DOHH2 (cell line): ENCODE results near the gene HMCN2.

Source experiments
- H3F3A ChIP-seq: fragments of 200-600 bp; sonication (generic), shearing (Covaris generic); 2 replicates; pipeline ENCODE4 v1.6.0; 2016; ENCODE audit warnings: antibody characterized with exemption, mild to moderate bottlenecking; ENCODE audit not compliant: control insufficient read depth, insufficient read depth
- H3K27ac ChIP-seq: fragments of 200-600 bp; sonication (generic); 2 replicates; pipeline ENCODE4 v1.5.1; 2014; ENCODE audit warnings: low read depth, mild to moderate bottlenecking, low read length, moderate library complexity
- H3K27me3 ChIP-seq: fragments of 200-600 bp; sonication (generic); 2 replicates; pipeline ENCODE4 v1.6.1; 2014; ENCODE audit warnings: mild to moderate bottlenecking, low read length, mixed read lengths; ENCODE audit not compliant: control insufficient read depth
- H3K36me3 ChIP-seq: fragments of 200-600 bp; sonication (generic); 2 replicates; pipeline ENCODE4 v1.6.1; 2014; ENCODE audit warnings: mild to moderate bottlenecking, low read length, moderate library complexity, mixed read lengths; ENCODE audit not compliant: control insufficient read depth
- H3K4me1 ChIP-seq: fragments of 200-600 bp; sonication (generic); 2 replicates; pipeline ENCODE4 v1.6.1; 2014; ENCODE audit warnings: mild to moderate bottlenecking, low read length, mixed read lengths; ENCODE audit not compliant: control insufficient read depth
- H3K4me2 ChIP-seq: fragments of 200-600 bp; sonication (generic); 2 replicates; pipeline ENCODE4 v1.6.0; 2014; ENCODE audit warnings: mild to moderate bottlenecking, low read length, moderate library complexity
- H3K4me3 ChIP-seq: fragments of 200-600 bp; sonication (generic); 2 replicates; pipeline ENCODE4 v1.5.1; 2014; ENCODE audit warnings: mild to moderate bottlenecking, low read length, mixed read lengths
- H3K79me2 ChIP-seq: fragments of 200-600 bp; sonication (generic); 2 replicates; pipeline ENCODE4 v1.6.1; 2014; ENCODE audit warnings: mild to moderate bottlenecking, low read length, mixed read lengths; ENCODE audit not compliant: control insufficient read depth
- H3K9me2 ChIP-seq: fragments of 200-600 bp; sonication (generic); replicated peaks from 2 replicates; pipeline ENCODE4 v1.6.1; 2014; ENCODE audit warnings: mild to moderate bottlenecking, low read length, mixed read lengths; ENCODE audit not compliant: control insufficient read depth
- H3K9me3 ChIP-seq: fragments of 200-600 bp; sonication (generic); 2 replicates; pipeline ENCODE4 v1.6.1; 2014; ENCODE audit warnings: antibody characterized with exemption, low read length, mixed read lengths; ENCODE audit not compliant: control insufficient read depth, insufficient read depth
- H4K20me1 ChIP-seq: fragments of 200-600 bp; sonication (generic); 2 replicates; pipeline ENCODE4 v1.6.0; 2014; ENCODE audit warnings: low read depth, mild to moderate bottlenecking, antibody characterized with exemption, low read length, moderate library complexity; ENCODE audit not compliant: control insufficient read depth, insufficient read depth
- EZH2phosphoT487 ChIP-seq: fragments of 200-600 bp; sonication (generic); IDR thresholded peaks from 2 replicates; pipeline ENCODE4 v1.6.1; 2017; ENCODE audit warnings: borderline replicate concordance, mild to moderate bottlenecking, antibody characterized with exemption, low read length, moderate library complexity, mixed read lengths
- TF ChIP-seq, protein P1 (sequence below): fragments of 200-600 bp; sonication (generic); IDR thresholded peaks from one replicate; pipeline ENCODE4 v1.5.1; 2014; ENCODE audit warnings: antibody characterized with exemption, mild to moderate bottlenecking, low read depth, low read length; ENCODE audit not compliant: poor library complexity, severe bottlenecking

The HMCN2 gene

DNA sequence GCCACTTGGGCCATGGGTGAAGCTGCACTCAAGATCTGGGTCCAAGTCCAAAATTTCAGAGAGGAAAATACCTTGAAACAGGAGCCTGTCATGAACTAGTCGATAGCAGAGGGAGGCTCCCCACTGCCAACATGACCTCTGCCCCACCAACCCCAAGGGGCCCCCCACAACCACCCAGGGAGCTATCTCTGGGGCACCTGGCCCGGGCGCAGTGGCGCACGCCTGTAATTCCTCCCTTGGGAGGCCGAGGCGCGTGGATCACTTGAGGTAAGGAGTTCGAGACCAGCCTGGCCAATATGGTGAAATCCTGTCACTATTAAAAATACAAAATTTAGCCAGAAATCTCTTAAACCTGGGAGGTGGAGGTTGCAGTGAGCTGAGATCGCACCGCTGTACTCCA is 20.1 kb upstream of the HMCN2 start:
- Histone ChIP-seq H3K36me3 (no peaks in the 10 kb centered on the region), H3K27me3 (no peaks in the 10 kb centered on the region), H3K9me3 (no peaks in the 10 kb centered on the region), H3K4me2 (no peak overlapping the region), H3K4me3 (no peak overlapping the region), H3K79me2 (no peaks in the 10 kb centered on the region), H4K20me1 (no peaks in the 10 kb centered on the region), H3K4me1 (peaks cover 13% of the 10 kb centered on the region), H3K27ac (no peak overlapping the region), H3F3A (no peaks in the 10 kb centered on the region), H3K9me2 (no peaks in the 10 kb centered on the region)
- TF ChIP-seq EZH2phosphoT487, result no peak
- TF ChIP-seq, protein P1, sequence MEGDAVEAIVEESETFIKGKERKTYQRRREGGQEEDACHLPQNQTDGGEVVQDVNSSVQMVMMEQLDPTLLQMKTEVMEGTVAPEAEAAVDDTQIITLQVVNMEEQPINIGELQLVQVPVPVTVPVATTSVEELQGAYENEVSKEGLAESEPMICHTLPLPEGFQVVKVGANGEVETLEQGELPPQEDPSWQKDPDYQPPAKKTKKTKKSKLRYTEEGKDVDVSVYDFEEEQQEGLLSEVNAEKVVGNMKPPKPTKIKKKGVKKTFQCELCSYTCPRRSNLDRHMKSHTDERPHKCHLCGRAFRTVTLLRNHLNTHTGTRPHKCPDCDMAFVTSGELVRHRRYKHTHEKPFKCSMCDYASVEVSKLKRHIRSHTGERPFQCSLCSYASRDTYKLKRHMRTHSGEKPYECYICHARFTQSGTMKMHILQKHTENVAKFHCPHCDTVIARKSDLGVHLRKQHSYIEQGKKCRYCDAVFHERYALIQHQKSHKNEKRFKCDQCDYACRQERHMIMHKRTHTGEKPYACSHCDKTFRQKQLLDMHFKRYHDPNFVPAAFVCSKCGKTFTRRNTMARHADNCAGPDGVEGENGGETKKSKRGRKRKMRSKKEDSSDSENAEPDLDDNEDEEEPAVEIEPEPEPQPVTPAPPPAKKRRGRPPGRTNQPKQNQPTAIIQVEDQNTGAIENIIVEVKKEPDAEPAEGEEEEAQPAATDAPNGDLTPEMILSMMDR, result no peak

DNA sequence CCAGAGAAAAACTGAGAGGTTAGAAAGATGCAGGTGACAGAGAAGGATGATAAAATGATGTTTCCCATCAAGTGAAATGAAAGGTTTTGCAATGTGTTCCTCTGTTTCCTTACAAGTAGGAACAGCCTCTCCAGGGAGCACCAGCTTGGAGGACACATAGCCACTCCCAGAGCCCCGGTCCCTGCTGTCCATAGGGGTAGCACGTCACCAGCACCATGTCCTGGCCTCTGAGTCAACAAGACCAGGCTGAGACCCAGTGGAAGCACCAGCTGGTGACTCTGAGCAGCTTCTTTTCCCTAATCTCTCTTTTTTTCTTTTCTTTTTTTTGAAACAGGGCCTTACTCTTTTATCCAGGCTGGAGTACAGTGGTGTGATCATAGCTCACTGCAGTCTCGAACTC is 19.4 kb upstream of the HMCN2 start:
- TF ChIP-seq EZH2phosphoT487, result no peak
- TF ChIP-seq, protein P1, result no peak
- H3K4me1 ChIP-seq, result peaks cover 7% of the 10 kb centered on the region
- H3K4me2 ChIP-seq, result no peak overlapping the region
- H4K20me1 ChIP-seq, result no peaks in the 10 kb centered on the region
- no peaks in the 10 kb centered on the region for H3F3A ChIP-seq
- no peak overlapping the region for H3K27ac ChIP-seq
- no peaks in the 10 kb centered on the region for H3K9me2 ChIP-seq
- no peaks in the 10 kb centered on the region for H3K79me2 ChIP-seq
- H3K4me3 ChIP-seq, result no peak overlapping the region
- no peaks in the 10 kb centered on the region for H3K36me3 ChIP-seq
- H3K27me3 ChIP-seq, result no peaks in the 10 kb centered on the region
- H3K9me3 ChIP-seq, result no peaks in the 10 kb centered on the region

DNA sequence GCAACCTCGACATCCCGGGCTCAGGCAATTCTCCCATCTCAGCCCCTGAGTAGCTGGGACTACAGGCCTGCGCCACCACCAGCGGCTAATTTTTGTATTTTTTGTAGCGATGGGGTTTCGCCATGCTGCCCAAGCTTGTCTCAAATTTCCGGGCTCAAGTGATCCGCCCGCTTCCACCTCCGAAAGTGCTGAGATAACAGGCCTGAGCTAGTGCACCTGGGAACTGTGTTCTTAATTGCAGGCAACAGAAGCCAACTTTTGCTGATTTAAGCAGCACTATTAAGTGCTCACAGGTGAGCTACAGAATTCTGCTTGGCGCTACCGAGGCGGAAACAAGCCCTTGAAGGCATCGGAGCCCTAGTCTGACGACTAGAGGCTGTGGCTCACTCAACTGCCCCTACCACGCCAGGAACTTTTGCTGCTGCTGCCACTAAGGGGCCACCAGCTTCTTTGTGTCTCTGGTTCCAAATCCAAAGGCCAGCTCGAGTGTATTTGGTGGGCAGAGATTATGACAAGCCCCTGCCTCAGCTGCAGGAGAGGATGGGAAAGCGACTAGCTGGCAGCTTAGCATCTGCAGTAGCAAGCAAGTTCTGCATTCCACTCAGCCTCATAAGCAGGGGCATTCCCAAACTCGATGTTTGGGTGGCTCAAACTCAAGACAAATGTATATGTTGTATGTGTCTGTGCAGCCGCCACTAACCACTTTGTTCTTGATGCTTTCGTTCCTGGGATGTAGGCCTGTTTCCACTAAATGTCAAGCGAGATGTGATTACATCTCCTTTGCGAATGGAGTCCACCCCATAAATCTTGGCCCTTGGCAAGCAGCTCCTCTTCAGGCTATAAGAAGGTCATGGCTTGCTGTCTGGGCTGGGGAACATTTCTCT is 10.6 kb upstream of the HMCN2 start:
- H3K27ac ChIP-seq, result no peak overlapping the region
- H3F3A ChIP-seq, result no peaks in the 10 kb centered on the region
- H3K4me2 ChIP-seq, result no peak overlapping the region

More for the DNA sequence above, 10.6 kb upstream of the HMCN2 start:
- H3K4me3 ChIP-seq, result no peak overlapping the region
- H3K9me2 ChIP-seq, result no peaks in the 10 kb centered on the region
- no peak for TF ChIP-seq EZH2phosphoT487
- TF ChIP-seq, protein P1, result no peak
- H3K9me3 ChIP-seq, result no peaks in the 10 kb centered on the region
- H3K36me3 ChIP-seq, result no peaks in the 10 kb centered on the region
- no peaks in the 10 kb centered on the region for H3K4me1 ChIP-seq
- no peaks in the 10 kb centered on the region for H4K20me1 ChIP-seq
- H3K27me3 ChIP-seq, result peaks cover 5% of the 10 kb centered on the region
- no peaks in the 10 kb centered on the region for H3K79me2 ChIP-seq
